ENCODE results near the gene CXCR2. TPM values are rescaled to one million over a fixed set of nuclear protein-coding genes. Genes with fewer than 3 reads are reported as not detected.

CXCR2 gene
- total and polyA plus RNA-seq, 2 experiments from 2014 or later = 0.52 to 1.6 TPM

DNA sequence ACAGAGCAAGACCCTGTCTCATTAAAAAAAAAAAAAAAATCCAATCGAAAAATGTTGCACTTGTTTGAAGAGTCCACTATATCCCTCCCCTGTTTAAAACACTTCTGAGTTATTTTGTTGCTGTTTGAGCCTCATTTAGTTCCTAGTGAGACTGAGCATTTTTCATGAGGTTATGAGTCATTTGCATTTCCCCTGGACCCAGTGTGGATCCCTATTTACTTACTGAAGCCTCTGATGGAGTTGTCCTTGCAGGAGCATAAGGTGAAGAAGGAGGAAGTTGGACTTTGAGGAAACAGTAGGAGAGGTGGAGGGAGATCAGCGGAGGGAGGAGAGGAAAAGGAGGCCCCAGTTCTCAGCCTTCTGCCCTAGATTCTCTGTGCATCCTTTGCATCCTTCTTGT lies 35.8 kb downstream of the CXCR2 start:
- no peak for TF ChIP-seq ZNF331 (CRISPR knock-in tag; IDR thresholded peaks at IDR 0.05; ENCODE audit: low read depth)
- no peak for TF ChIP-seq JUNB (IDR thresholded peaks at IDR 0.05; ENCODE audit: unreplicated experiment)
- TF ChIP-seq, protein P1, sequence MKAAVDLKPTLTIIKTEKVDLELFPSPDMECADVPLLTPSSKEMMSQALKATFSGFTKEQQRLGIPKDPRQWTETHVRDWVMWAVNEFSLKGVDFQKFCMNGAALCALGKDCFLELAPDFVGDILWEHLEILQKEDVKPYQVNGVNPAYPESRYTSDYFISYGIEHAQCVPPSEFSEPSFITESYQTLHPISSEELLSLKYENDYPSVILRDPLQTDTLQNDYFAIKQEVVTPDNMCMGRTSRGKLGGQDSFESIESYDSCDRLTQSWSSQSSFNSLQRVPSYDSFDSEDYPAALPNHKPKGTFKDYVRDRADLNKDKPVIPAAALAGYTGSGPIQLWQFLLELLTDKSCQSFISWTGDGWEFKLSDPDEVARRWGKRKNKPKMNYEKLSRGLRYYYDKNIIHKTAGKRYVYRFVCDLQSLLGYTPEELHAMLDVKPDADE (IDR thresholded peaks at IDR 0.05) = no peak
- TF ChIP-seq POLR2AphosphoS5 (IDR thresholded peaks at IDR 0.05; ENCODE audit: low read depth) = no peak
- TF ChIP-seq ZNF114 (CRISPR knock-in tag; IDR thresholded peaks at IDR 0.05) = no peak
- TF ChIP-seq, protein P2, sequence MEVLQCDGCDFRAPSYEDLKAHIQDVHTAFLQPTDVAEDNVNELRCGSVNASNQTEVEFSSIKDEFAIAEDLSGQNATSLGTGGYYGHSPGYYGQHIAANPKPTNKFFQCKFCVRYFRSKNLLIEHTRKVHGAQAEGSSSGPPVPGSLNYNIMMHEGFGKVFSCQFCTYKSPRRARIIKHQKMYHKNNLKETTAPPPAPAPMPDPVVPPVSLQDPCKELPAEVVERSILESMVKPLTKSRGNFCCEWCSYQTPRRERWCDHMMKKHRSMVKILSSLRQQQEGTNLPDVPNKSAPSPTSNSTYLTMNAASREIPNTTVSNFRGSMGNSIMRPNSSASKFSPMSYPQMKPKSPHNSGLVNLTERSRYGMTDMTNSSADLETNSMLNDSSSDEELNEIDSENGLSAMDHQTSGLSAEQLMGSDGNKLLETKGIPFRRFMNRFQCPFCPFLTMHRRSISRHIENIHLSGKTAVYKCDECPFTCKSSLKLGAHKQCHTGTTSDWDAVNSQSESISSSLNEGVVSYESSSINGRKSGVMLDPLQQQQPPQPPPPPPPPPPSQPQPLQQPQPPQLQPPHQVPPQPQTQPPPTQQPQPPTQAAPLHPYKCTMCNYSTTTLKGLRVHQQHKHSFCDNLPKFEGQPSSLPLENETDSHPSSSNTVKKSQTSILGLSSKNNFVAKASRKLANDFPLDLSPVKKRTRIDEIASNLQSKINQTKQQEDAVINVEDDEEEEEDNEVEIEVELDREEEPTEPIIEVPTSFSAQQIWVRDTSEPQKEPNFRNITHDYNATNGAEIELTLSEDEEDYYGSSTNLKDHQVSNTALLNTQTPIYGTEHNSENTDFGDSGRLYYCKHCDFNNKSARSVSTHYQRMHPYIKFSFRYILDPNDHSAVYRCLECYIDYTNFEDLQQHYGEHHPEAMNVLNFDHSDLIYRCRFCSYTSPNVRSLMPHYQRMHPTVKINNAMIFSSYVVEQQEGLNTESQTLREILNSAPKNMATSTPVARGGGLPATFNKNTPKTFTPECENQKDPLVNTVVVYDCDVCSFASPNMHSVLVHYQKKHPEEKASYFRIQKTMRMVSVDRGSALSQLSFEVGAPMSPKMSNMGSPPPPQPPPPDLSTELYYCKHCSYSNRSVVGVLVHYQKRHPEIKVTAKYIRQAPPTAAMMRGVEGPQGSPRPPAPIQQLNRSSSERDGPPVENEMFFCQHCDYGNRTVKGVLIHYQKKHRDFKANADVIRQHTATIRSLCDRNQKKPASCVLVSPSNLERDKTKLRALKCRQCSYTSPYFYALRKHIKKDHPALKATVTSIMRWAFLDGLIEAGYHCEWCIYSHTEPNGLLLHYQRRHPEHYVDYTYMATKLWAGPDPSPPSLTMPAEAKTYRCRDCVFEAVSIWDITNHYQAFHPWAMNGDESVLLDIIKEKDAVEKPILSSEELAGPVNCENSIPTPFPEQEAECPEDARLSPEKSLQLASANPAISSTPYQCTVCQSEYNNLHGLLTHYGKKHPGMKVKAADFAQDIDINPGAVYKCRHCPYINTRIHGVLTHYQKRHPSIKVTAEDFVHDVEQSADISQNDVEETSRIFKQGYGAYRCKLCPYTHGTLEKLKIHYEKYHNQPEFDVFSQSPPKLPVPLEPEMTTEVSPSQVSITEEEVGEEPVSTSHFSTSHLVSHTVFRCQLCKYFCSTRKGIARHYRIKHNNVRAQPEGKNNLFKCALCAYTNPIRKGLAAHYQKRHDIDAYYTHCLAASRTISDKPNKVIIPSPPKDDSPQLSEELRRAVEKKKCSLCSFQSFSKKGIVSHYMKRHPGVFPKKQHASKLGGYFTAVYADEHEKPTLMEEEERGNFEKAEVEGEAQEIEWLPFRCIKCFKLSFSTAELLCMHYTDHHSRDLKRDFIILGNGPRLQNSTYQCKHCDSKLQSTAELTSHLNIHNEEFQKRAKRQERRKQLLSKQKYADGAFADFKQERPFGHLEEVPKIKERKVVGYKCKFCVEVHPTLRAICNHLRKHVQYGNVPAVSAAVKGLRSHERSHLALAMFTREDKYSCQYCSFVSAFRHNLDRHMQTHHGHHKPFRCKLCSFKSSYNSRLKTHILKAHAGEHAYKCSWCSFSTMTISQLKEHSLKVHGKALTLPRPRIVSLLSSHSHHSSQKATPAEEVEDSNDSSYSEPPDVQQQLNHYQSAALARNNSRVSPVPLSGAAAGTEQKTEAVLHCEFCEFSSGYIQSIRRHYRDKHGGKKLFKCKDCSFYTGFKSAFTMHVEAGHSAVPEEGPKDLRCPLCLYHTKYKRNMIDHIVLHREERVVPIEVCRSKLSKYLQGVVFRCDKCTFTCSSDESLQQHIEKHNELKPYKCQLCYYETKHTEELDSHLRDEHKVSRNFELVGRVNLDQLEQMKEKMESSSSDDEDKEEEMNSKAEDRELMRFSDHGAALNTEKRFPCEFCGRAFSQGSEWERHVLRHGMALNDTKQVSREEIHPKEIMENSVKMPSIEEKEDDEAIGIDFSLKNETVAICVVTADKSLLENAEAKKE (CRISPR knock-in tag; IDR thresholded peaks at IDR 0.05) = no peak
- no peak for TF ChIP-seq EZH2phosphoT487 (IDR thresholded peaks at IDR 0.05; ENCODE audit: unreplicated experiment)
- TF ChIP-seq, protein P3, sequence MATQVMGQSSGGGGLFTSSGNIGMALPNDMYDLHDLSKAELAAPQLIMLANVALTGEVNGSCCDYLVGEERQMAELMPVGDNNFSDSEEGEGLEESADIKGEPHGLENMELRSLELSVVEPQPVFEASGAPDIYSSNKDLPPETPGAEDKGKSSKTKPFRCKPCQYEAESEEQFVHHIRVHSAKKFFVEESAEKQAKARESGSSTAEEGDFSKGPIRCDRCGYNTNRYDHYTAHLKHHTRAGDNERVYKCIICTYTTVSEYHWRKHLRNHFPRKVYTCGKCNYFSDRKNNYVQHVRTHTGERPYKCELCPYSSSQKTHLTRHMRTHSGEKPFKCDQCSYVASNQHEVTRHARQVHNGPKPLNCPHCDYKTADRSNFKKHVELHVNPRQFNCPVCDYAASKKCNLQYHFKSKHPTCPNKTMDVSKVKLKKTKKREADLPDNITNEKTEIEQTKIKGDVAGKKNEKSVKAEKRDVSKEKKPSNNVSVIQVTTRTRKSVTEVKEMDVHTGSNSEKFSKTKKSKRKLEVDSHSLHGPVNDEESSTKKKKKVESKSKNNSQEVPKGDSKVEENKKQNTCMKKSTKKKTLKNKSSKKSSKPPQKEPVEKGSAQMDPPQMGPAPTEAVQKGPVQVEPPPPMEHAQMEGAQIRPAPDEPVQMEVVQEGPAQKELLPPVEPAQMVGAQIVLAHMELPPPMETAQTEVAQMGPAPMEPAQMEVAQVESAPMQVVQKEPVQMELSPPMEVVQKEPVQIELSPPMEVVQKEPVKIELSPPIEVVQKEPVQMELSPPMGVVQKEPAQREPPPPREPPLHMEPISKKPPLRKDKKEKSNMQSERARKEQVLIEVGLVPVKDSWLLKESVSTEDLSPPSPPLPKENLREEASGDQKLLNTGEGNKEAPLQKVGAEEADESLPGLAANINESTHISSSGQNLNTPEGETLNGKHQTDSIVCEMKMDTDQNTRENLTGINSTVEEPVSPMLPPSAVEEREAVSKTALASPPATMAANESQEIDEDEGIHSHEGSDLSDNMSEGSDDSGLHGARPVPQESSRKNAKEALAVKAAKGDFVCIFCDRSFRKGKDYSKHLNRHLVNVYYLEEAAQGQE (IDR thresholded peaks at IDR 0.05; ENCODE audit: unreplicated experiment) = no peak
- no peak for TF ChIP-seq CREB1 (CRISPR knock-in tag; IDR thresholded peaks at IDR 0.05; ENCODE audit: low read depth)
- TF ChIP-seq, protein P4, sequence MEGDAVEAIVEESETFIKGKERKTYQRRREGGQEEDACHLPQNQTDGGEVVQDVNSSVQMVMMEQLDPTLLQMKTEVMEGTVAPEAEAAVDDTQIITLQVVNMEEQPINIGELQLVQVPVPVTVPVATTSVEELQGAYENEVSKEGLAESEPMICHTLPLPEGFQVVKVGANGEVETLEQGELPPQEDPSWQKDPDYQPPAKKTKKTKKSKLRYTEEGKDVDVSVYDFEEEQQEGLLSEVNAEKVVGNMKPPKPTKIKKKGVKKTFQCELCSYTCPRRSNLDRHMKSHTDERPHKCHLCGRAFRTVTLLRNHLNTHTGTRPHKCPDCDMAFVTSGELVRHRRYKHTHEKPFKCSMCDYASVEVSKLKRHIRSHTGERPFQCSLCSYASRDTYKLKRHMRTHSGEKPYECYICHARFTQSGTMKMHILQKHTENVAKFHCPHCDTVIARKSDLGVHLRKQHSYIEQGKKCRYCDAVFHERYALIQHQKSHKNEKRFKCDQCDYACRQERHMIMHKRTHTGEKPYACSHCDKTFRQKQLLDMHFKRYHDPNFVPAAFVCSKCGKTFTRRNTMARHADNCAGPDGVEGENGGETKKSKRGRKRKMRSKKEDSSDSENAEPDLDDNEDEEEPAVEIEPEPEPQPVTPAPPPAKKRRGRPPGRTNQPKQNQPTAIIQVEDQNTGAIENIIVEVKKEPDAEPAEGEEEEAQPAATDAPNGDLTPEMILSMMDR (conservative IDR thresholded peaks at IDR 0.05; ENCODE audit: low read depth in 2 of 2) = no peak
- no peak for TF ChIP-seq EZH2 (IDR thresholded peaks at IDR 0.05; ENCODE audit: low read depth, unreplicated experiment)
- TF ChIP-seq STAT1 (IDR thresholded peaks at IDR 0.05; ENCODE audit: unreplicated experiment) = no peak
- TF ChIP-seq NANOG (IDR thresholded peaks at IDR 0.05; ENCODE audit: borderline replicate concordance) = no peak
- no peak overlapping the region for H3K4me2 ChIP-seq
- Mint-ChIP-seq H3K9me3 (no peaks in the 10 kb centered on the region; the same call in 2 of the 3 replicates), H3K4me3 (no peak overlapping the region), H3K4me1 (no peaks in the 10 kb centered on the region), H3K36me3 (ENCODE audit: low read depth) (no peaks in the 10 kb centered on the region), H3K27me3 (ENCODE audit: insufficient read depth, low read depth, poor library complexity) (peaks cover 3% of the 10 kb centered on the region), H3K27ac (no peak overlapping the region)
- H3K27ac ChIP-seq (ENCODE audit: low read depth) = no peak overlapping the region
- no peaks in the 10 kb centered on the region for H3K27me3 ChIP-seq (ENCODE audit: insufficient read depth)
- no peak overlapping the region for H2AFZ ChIP-seq
- ATAC-seq = no peak
- H3K4me3 ChIP-seq = no peak overlapping the region
- no peaks in the 10 kb centered on the region for H4K20me1 ChIP-seq (replicated peaks; ENCODE audit: insufficient read depth)
- H3K36me3 ChIP-seq (ENCODE audit: insufficient read depth) = no peaks in the 10 kb centered on the region
- DNase-seq (ENCODE audit: low spot score) = no peak
- no peaks in the 10 kb centered on the region for H3F3A ChIP-seq (replicated peaks; ENCODE audit: low read depth)
- no peaks in the 10 kb centered on the region for H3K4me1 ChIP-seq (ENCODE audit: insufficient read depth)
- H3K79me2 ChIP-seq (replicated peaks; ENCODE audit: insufficient read depth) = no peaks in the 10 kb centered on the region
- peaks cover 8% of the 10 kb centered on the region; the same call in 1 of the 2 replicates for H3K9me2 ChIP-seq (ENCODE audit: insufficient read depth)

All from GM23338 (cell line).